Ovary (tissue), 3 donors: ENCODE results near the gene CRAMP1.

Experiments used
- CTCF ChIP-seq, 3 donors: fragments of 450-650 bp in 2 of 3; fragments of 200-600 bp in 1 of 3; IDR thresholded peaks; one replicate each; pipeline versions ENCODE4 v1.5.1 to v1.8.0; 2016 to 2022; ENCODE audit warnings: antibody characterized with exemption in 3 of 3, mild to moderate bottlenecking in 1 of 3
- POLR2A ChIP-seq: fragments of 450-650 bp; IDR thresholded peaks from one replicate; pipeline ENCODE4 v1.6.1; 2017; ENCODE audit warnings: antibody characterized with exemption, mild to moderate bottlenecking, moderate library complexity
- donor health status: DM: no; HTN: no; CAD: no.

GRCh38 chr16:1614456-1615102, 2.4 kb downstream of the CRAMP1 start:
- TF ChIP-seq POLR2A (no peak), CTCF (IDR thresholded peaks at IDR 0.05) (no peak)
